IMR-90 (cell line): Measurements from ENCODE around the gene CEACAM1. TPM values are rescaled to one million over a fixed set of nuclear protein-coding genes. Genes with fewer than 3 reads are reported as not detected.

ENCODE experiments used
- ATAC-seq: fragments of 200-7000 bp; cut with Tn5 transposase; 2 replicates; pipeline ENCODE4 v1.9.1; 2020; ENCODE audit warnings: low read depth, mild to moderate bottlenecking, moderate library complexity
- BruUV-seq: library from RNA; stranded (reverse); fragments of 400-500 nt; replicated peaks from 2 replicates; lab custom pipeline; 2021; lab: Mats Ljungman, UMichigan
- CTCF ChIA-PET: fragments of 300-600 bp; formaldehyde crosslinking; extraction: SDS; loops from one replicate; lab custom pipeline; 2021; ENCODE audit warnings: antibody characterized with exemption; lab: Yijun Ruan, JAX
- POLR2A ChIA-PET: fragments of 300-600 bp; sonication (Branson Sonifier 250); formaldehyde crosslinking; loops from one replicate; lab custom pipeline; 2022; ENCODE audit warnings: antibody characterized with exemption; ENCODE audit not compliant: unreplicated experiment; lab: Charles Lee
- DNase-seq: peaks from one replicate; pipeline ENCODE4 v3.0.0; 2013
- H2AFZ ChIP-seq: replicated peaks from 2 replicates; pipeline ENCODE3; 2013; ENCODE audit warnings: low read length, mild to moderate bottlenecking; ENCODE audit not compliant: poor library complexity
- H2AK5ac ChIP-seq: 2 replicates; pipeline ENCODE4 v1.6.1; 2013; ENCODE audit warnings: low read depth, low read length, inconsistent platforms
- H2AK9ac ChIP-seq: replicated peaks from 2 replicates; pipeline ENCODE3; 2013; ENCODE audit warnings: mild to moderate bottlenecking, low read depth, low read length, moderate library complexity; ENCODE audit not compliant: poor library complexity
- H2BK120ac ChIP-seq: 2 replicates; pipeline ENCODE4 v1.6.1; 2013; ENCODE audit warnings: low read depth, low read length, inconsistent platforms
- H2BK15ac ChIP-seq: 3 replicates; pipeline ENCODE4 v1.6.1; 2013; ENCODE audit warnings: low read depth, low read length, inconsistent platforms
- H2BK20ac ChIP-seq: 2 replicates; pipeline ENCODE4 v1.6.1; 2013; ENCODE audit warnings: low read depth, mild to moderate bottlenecking, inconsistent platforms, low read length, moderate library complexity
- H2BK5ac ChIP-seq: 2 replicates; pipeline ENCODE4 v1.6.1; 2013; ENCODE audit warnings: mild to moderate bottlenecking, low read depth, low read length, inconsistent platforms; ENCODE audit not compliant: poor library complexity, severe bottlenecking
- H3K14ac ChIP-seq: replicated peaks from 2 replicates; pipeline ENCODE4 v1.6.1; 2013; ENCODE audit warnings: low read depth, low read length, inconsistent platforms
- H3K18ac ChIP-seq: 2 replicates; pipeline ENCODE4 v1.6.1; 2013; ENCODE audit warnings: low read depth, low read length, control low read depth
- H3K23ac ChIP-seq: 2 replicates; pipeline ENCODE4 v1.6.1; 2013; ENCODE audit warnings: low read depth, low read length, inconsistent platforms
- H3K27ac ChIP-seq: 2 replicates; pipeline ENCODE4 v1.5.1; 2013; ENCODE audit warnings: mild to moderate bottlenecking, control low read depth, low read length; ENCODE audit not compliant: insufficient read depth
- H3K27me3 ChIP-seq: 2 replicates; pipeline ENCODE4 v1.6.1; 2013; ENCODE audit warnings: low read length; ENCODE audit not compliant: control insufficient read depth, insufficient read depth
- H3K36me3 ChIP-seq: 2 replicates; pipeline ENCODE4 v1.6.1; 2013; ENCODE audit warnings: low read length, mixed read lengths; ENCODE audit not compliant: control insufficient read depth, insufficient read depth
- H3K4ac ChIP-seq: 2 replicates; pipeline ENCODE4 v1.6.1; 2013; ENCODE audit warnings: low read depth, low read length, inconsistent platforms
- H3K4me1 ChIP-seq: 2 replicates; pipeline ENCODE4 v1.6.1; 2013; ENCODE audit warnings: low read length, mixed read lengths; ENCODE audit not compliant: control insufficient read depth, insufficient read depth
- H3K4me2 ChIP-seq: 2 replicates; pipeline ENCODE4 v1.6.1; 2013; ENCODE audit warnings: low read depth, mild to moderate bottlenecking, control low read depth, low read length, moderate library complexity
- H3K4me3 ChIP-seq: 2 replicates; pipeline ENCODE4 v1.5.1; 2013; ENCODE audit warnings: low read depth, mild to moderate bottlenecking, control low read depth, low read length, moderate library complexity; ENCODE audit not compliant: insufficient read depth
- H3K56ac ChIP-seq: 2 replicates; pipeline ENCODE4 v1.6.1; 2013; ENCODE audit warnings: low read length, inconsistent platforms; ENCODE audit not compliant: insufficient read depth; ENCODE audit errors: extremely low read depth
- H3K79me1 ChIP-seq, 2 experiments: 2 replicates each; pipeline ENCODE4 v1.6.1; 2013; ENCODE audit warnings: low read length in 2 of 2, inconsistent platforms in 1 of 2, low read depth in 1 of 2
- H3K9ac ChIP-seq: 2 replicates; pipeline ENCODE4 v1.6.1; 2013; ENCODE audit warnings: low read depth, low read length, control low read depth
- H3K9me1 ChIP-seq: 2 replicates; pipeline ENCODE4 v1.6.1; 2013; ENCODE audit warnings: low read length, inconsistent platforms; ENCODE audit not compliant: insufficient read depth
- H3K9me3 ChIP-seq: 2 replicates; pipeline ENCODE4 v1.6.1; 2013; ENCODE audit warnings: low read length; ENCODE audit not compliant: control insufficient read depth, insufficient read depth
- H4K20me1 ChIP-seq: 2 replicates; pipeline ENCODE4 v1.6.1; 2013; ENCODE audit warnings: low read length, inconsistent platforms; ENCODE audit not compliant: insufficient read depth
- H4K5ac ChIP-seq: 2 replicates; pipeline ENCODE4 v1.6.1; 2013; ENCODE audit warnings: mild to moderate bottlenecking, low read depth, low read length, control low read depth
- H4K8ac ChIP-seq, 2 experiments: 2 replicates each; pipeline ENCODE4 v1.6.1; 2013; ENCODE audit warnings: low read depth in 2 of 2, low read length in 2 of 2, control low read depth in 1 of 2, inconsistent platforms in 1 of 2
- H4K91ac ChIP-seq: 2 replicates; pipeline ENCODE4 v1.6.1; 2013; ENCODE audit warnings: low read depth, low read length, inconsistent platforms; ENCODE audit not compliant: insufficient read depth
- BHLHE40 ChIP-seq: fragments of 150-350 bp; IDR thresholded peaks from 2 replicates; pipeline ENCODE4 v1.6.1; 2016; ENCODE audit warnings: mild to moderate bottlenecking, low read depth, low read length
- MAFK ChIP-seq: IDR thresholded peaks from 2 replicates; pipeline ENCODE4 v1.6.1; 2012; ENCODE audit warnings: low read depth, low read length, improper control_type of control experiment
- RAD21 ChIP-seq: IDR thresholded peaks from 2 replicates; pipeline ENCODE4 v1.6.1; 2012; ENCODE audit warnings: low read length, improper control_type of control experiment
- SMC3 ChIP-seq: fragments of 150-350 bp; IDR thresholded peaks from 2 replicates; pipeline ENCODE4 v1.6.1; 2016; ENCODE audit warnings: low read depth, mild to moderate bottlenecking, antibody characterized with exemption, low read length, moderate library complexity
- WGBS, 2 experiments: methylation state at CpG; one replicate each; pipeline versions ENCODE4 v1.1.5 to v1.1.7; 2013; ENCODE audit warnings: missing lambda C conversion rate in 2 of 2; ENCODE audit not compliant: insufficient read length in 1 of 2; ENCODE audit errors: extremely low coverage in 2 of 2; 5-methylcytosine and 5-hydroxymethylcytosine counted together
- dilution Hi-C: fragments of 300-500 bp; cut with HindIII; formaldehyde crosslinking; loops from one replicate; pipeline ENCODE4 v1.14.3; 2018; ENCODE audit warnings: low sequenced_read_pairs; ENCODE audit not compliant: unreplicated experiment
- in situ Hi-C: fragments of 300-500 bp; cut with MboI; formaldehyde crosslinking; loops from 3 replicates; pipeline ENCODE4 v1.14.3; 2019; ENCODE audit warnings: low sequenced_read_pairs, inconsistent platforms, mixed read lengths
- intact Hi-C: fragments of 100-400 bp; cut with micrococcal nuclease; formaldehyde crosslinking; loops from 2 replicates; pipeline ENCODE4 v1.10.0; 2022
- polyA plus RNA-seq, 3 experiments: library from polyadenylated mRNA; depleted of rRNA; stranded (reverse); fragments of >200 nt; gene quantifications; 2 replicates each; pipeline ENCODE4 v1.2.3, GENCODE V29; 2012; ENCODE audit warnings: low replicate concordance in 1 of 3
- total RNA-seq: library from RNA; depleted of rRNA; stranded (reverse); fragments of >200 nt; gene quantifications from 2 replicates; pipeline ENCODE4 v1.2.3, GENCODE V29; 2012

The CEACAM1 gene
- total and polyA plus RNA-seq, 2 of the 4 experiments (the other 2 are of a cell fraction) = not detected

- Histone ChIP-seq H3K9me1 (no peaks in the 10 kb centered on the region), H3K27ac (no peak overlapping the region), H2BK5ac (no peak overlapping the region), H4K20me1 (no peaks in the 10 kb centered on the region), H3K36me3 (no peaks in the 10 kb centered on the region), H3K23ac (no peak overlapping the region), H4K8ac (no peak overlapping the region), H3K4me1 (no peaks in the 10 kb centered on the region), H3K14ac (no peak overlapping the region), H3K9me3 (peaks cover 2% of the 10 kb centered on the region; the same call in 1 of the 2 replicates), H3K79me1 (no peaks in the 10 kb centered on the region), H2AFZ (no peak overlapping the region), H3K27me3 (peaks cover 19% of the 10 kb centered on the region), H4K5ac (no peak overlapping the region), H2BK120ac (no peak overlapping the region), H3K4me3 (no peak overlapping the region), H2BK15ac (no peak overlapping the region), H4K91ac (no peak overlapping the region), H3K18ac (no peak overlapping the region), H2BK20ac (no peak overlapping the region), H3K9ac (no peak overlapping the region), H2AK5ac (no peak overlapping the region), H2AK9ac (no peak overlapping the region), H3K56ac (no peak overlapping the region), H3K4ac (no peak overlapping the region), H3K4me2 (no peak overlapping the region)
- WGBS, 2 experiments = 51% methylated on average over 2 of the region's 8 CpGs; no CpG with 5 or more reads in 1 of the 2 experiments
- ATAC-seq (no peak; the same call in 1 of the 2 replicates), DNase-seq (no peak)
- no peak for TF ChIP-seq RAD21
- TF ChIP-seq BHLHE40 = no peak
- no peak for TF ChIP-seq MAFK
- no peak for TF ChIP-seq SMC3
- intact Hi-C loops = no loop called here
- ChIA-PET CTCF (interaction anchor here (0.6 kb wide), 1 partner anchor 90 kb away, joined by 3 read pairs; no protein-coding TSS in a partner anchor), POLR2A (no interaction called here)
- in situ Hi-C loops = no loop called here
- no TSS peak for BruUV-seq
- dilution Hi-C loops = no loop called here
These were observed 11.8 kb upstream of the CEACAM1 start for GRCh38 chr19:42540071-42540553.
